ENCODE results near the gene CRIP3.

CRIP3 gene

GRCh38 chr6:43295456-43295855 is 13.2 kb downstream of the CRIP3 start:
- H3K4me3 ChIP-seq (replicated peaks in 1 of 2; ENCODE audit: low read depth in 2 of 2, low read length in 2 of 2): no peak overlapping the region
- no peak for DNase-seq (ENCODE audit: low read depth in 2 of 2)
- TF ChIP-seq, protein P1, sequence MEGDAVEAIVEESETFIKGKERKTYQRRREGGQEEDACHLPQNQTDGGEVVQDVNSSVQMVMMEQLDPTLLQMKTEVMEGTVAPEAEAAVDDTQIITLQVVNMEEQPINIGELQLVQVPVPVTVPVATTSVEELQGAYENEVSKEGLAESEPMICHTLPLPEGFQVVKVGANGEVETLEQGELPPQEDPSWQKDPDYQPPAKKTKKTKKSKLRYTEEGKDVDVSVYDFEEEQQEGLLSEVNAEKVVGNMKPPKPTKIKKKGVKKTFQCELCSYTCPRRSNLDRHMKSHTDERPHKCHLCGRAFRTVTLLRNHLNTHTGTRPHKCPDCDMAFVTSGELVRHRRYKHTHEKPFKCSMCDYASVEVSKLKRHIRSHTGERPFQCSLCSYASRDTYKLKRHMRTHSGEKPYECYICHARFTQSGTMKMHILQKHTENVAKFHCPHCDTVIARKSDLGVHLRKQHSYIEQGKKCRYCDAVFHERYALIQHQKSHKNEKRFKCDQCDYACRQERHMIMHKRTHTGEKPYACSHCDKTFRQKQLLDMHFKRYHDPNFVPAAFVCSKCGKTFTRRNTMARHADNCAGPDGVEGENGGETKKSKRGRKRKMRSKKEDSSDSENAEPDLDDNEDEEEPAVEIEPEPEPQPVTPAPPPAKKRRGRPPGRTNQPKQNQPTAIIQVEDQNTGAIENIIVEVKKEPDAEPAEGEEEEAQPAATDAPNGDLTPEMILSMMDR (IDR thresholded peaks at IDR 0.05; ENCODE audit: low read depth, low read length): no peak

- DNase-seq (ENCODE audit: low read depth in 2 of 2): no peak
- TF ChIP-seq, protein P1 (IDR thresholded peaks at IDR 0.05; ENCODE audit: low read depth, low read length): no peak
- no peak overlapping the region for H3K4me3 ChIP-seq (replicated peaks in 1 of 2; ENCODE audit: low read depth in 2 of 2, low read length in 2 of 2)
Measured at GRCh38 chr6:43294536-43294935, 14.1 kb downstream of the CRIP3 start.

- TF ChIP-seq, protein P1 (IDR thresholded peaks at IDR 0.05; ENCODE audit: low read depth, low read length): no peak
- no peak overlapping the region for H3K4me3 ChIP-seq (replicated peaks in 1 of 2; ENCODE audit: low read depth in 2 of 2, low read length in 2 of 2)
- DNase-seq (ENCODE audit: low read depth in 2 of 2): no peak
Measured at GRCh38 chr6:43293698-43294097, 14.9 kb downstream of the CRIP3 start.

DNA sequence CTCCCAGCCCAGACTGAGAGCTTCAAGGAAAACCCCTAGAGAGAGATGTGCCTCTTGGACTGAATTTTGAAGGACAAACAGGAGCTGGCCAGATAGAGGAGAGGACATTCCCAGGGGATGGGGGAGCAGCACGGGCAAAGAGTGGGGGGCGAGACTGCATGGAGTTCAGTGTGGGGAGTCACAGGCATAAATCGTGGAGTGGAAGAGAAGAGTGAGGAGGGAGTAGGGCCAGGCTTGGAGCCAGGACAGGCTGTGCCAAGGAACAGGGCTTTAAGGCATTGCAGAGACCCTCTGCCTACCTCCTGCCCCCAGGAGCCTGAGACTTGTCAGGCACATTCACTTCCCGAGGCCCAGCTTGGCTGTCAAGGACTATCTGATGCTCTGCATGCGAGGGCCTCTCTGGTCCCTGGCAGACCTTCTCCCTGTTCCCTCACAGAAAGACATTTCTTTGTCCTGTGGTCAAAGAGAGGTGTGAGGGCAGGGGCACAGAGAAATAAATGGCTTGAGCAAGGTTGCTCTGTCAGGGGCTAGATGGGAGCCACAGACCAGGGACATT is 15.8 kb downstream of the CRIP3 start:
- TF ChIP-seq, protein P1 (IDR thresholded peaks at IDR 0.05; ENCODE audit: low read depth, low read length): no peak
- no peak overlapping the region for H3K4me3 ChIP-seq (replicated peaks in 1 of 2; ENCODE audit: low read depth in 2 of 2, low read length in 2 of 2)
- no peak for DNase-seq (ENCODE audit: low read depth in 2 of 2)

- DNase-seq (ENCODE audit: low read depth in 2 of 2): no peak
- TF ChIP-seq, protein P1 (IDR thresholded peaks at IDR 0.05; ENCODE audit: low read depth, low read length): no peak
Measured at GRCh38 chr6:43292341-43292740, 16.3 kb downstream of the CRIP3 start.

DNA sequence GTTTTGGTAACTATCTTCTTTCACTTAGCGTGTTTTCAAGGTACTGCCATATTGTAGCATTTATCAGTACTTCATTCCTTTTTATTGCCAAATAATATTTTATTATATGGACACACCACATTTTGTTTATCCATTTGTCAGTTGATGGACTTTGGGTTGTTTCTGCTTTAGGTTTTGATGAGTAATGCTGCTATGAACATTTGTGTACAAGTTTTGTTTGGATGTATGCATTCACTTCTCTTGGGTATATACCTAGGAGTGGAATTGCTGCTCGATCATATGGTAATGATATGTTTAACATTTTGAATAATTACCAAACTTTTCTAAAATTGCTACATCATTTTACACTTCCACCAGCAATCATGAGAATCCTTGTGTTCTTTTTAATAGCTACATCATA is 16.9 kb downstream of the CRIP3 start:
- TF ChIP-seq, protein P1 (IDR thresholded peaks at IDR 0.05; ENCODE audit: low read depth, low read length): no peak
- no peak overlapping the region for H3K4me3 ChIP-seq (replicated peaks in 1 of 2; ENCODE audit: low read depth in 2 of 2, low read length in 2 of 2)
- DNase-seq (ENCODE audit: low read depth in 2 of 2): no peak

More at GRCh38 chr6:43292341-43292740, 16.3 kb downstream of the CRIP3 start:
- H3K4me3 ChIP-seq (replicated peaks in 1 of 2; ENCODE audit: low read depth in 2 of 2, low read length in 2 of 2): no peak overlapping the region

- DNase-seq (ENCODE audit: low read depth in 2 of 2): no peak
- TF ChIP-seq, protein P1 (IDR thresholded peaks at IDR 0.05; ENCODE audit: low read depth, low read length): no peak
- H3K4me3 ChIP-seq (replicated peaks in 1 of 2; ENCODE audit: low read depth in 2 of 2, low read length in 2 of 2): no peak overlapping the region
Measured at GRCh38 chr6:43290905-43291355, 17.7 kb downstream of the CRIP3 start.
